Testis (tissue), 3 donors: ENCODE data around the gene KMT5B. TPM values are rescaled to one million over a fixed set of nuclear protein-coding genes. Genes with fewer than 3 reads are reported as not detected.

ENCODE experiments used
- DNase-seq: peaks from one replicate; pipeline ENCODE4 v3.0.0-alpha.2; 2019
- H3K27ac ChIP-seq, 2 donors: fragments of 200-600 bp; sonication (generic); one replicate each; pipeline ENCODE4 v1.5.1; 2019
- H3K27me3 ChIP-seq: fragments of 200-600 bp; sonication (generic); one replicate; pipeline ENCODE4 v1.5.1; 2019
- H3K36me3 ChIP-seq: fragments of 200-600 bp; sonication (generic); one replicate; pipeline ENCODE4 v1.5.1; 2017; ENCODE audit warnings: low read depth; ENCODE audit errors: missing control alignments
- H3K4me1 ChIP-seq: fragments of 200-600 bp; sonication (generic); one replicate; pipeline ENCODE4 v1.5.1; 2019
- H3K4me3 ChIP-seq, 2 donors: fragments of 200-600 bp; sonication (generic); one replicate each; pipeline ENCODE4 v1.5.1; 2017 to 2019
- H3K9me3 ChIP-seq: fragments of 200-600 bp; sonication (generic); one replicate; pipeline ENCODE4 v1.5.1; 2017
- POLR2A ChIP-seq: fragments of 450-650 bp; IDR thresholded peaks from one replicate; pipeline ENCODE4 v1.6.1; 2017; ENCODE audit warnings: antibody characterized with exemption, mild to moderate bottlenecking, moderate library complexity
- WGBS, 2 donors: methylation state at CpG; one replicate each; pipeline ENCODE4 v1.1.5; 2018; 5-methylcytosine and 5-hydroxymethylcytosine counted together
- intact Hi-C: fragments of 100-400 bp; cut with DNase I; formaldehyde crosslinking; loops from one replicate; pipeline ENCODE4 v1.15.1; 2023; ENCODE audit warnings: low total_unique reads
- polyA plus RNA-seq: library from polyadenylated mRNA; stranded (reverse); fragments of 350-450 nt; fragmentation: Illumina TruSeq; extraction: RNeasy Lipid Tissue Mini Kit (QIAGEN cat#74804); gene quantifications from one replicate; pipeline ENCODE4 v1.2.3, GENCODE V29; 2014; ENCODE audit warnings: low read depth, low replicate concordance; ENCODE audit not compliant: insufficient read depth
- total RNA-seq, 2 donors: library from RNA; depleted of rRNA; stranded (reverse); fragments of >200 nt; gene quantifications; one replicate each; pipeline ENCODE4 v1.2.3, GENCODE V29; 2016
- TF ChIP-seq, protein P1 (sequence below), 3 experiments: fragments of 450-650 bp in 2 of 3; fragments of 200-600 bp in 1 of 3; sonication (generic) in 1 of 3; IDR thresholded peaks; one replicate each; pipeline ENCODE4 v1.5.1; 2016 to 2019; ENCODE audit warnings: antibody characterized with exemption in 3 of 3, mild to moderate bottlenecking in 2 of 3, moderate library complexity in 1 of 3

KMT5B gene
- total and polyA plus RNA-seq, 3 donors from 2014 or later, result 42.1 to 56.5 (median 44.1) TPM

DNA sequence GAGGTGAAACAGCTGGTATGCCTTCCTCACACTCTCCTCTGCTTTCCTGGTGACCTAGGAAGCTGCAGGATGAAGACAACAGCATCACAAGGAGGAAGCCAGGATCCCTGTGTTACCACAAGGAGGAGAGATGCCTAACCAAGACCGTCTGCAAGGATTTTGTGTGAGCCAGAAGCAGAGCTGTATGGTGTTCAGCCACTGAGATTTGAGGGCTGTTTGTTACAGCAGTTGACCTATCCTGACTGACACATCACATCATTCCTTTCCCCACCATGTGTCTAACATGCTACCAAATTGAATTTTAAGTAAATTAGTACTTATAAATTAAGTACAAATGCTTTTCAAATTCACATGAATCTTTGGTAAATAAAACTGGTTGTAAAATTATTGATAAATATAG, 83.0 kb downstream of the KMT5B start:
- 81 to 89% methylated on average over 1 of the region's 1 CpG for WGBS, 2 donors

DNA sequence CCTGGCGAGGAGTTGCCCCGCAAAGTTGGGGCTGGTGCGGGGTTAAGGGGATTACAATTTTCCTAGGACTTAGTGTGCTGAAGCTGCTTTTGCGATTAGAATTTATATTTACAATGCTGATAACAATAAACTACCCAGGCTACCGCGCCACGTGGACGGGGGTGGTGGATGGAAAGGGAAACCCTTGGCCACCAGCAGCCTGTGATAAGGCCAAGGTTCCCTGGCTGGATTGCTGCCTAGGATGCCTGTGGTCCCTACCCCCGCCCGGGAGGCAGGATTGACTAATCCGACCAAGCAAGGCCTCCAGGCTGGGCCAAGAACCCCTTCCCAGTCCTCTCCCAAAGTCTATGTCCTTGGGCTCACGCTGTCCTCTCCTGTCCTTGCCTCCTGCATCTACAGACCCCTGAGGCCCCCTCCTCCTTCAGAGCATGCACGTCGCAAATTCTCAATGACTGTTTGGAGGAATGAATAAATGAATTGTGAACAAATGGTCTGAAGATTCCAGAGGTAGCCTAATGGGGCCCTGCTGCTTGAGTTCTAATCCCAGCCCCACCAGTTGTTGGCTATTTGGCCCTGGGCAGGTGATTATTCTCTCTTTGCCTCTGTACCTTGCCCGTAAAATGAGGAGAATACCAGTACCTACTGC, 84.3 kb downstream of the KMT5B start:
- intact Hi-C loops, result no loop called here
- TF ChIP-seq, protein P1, sequence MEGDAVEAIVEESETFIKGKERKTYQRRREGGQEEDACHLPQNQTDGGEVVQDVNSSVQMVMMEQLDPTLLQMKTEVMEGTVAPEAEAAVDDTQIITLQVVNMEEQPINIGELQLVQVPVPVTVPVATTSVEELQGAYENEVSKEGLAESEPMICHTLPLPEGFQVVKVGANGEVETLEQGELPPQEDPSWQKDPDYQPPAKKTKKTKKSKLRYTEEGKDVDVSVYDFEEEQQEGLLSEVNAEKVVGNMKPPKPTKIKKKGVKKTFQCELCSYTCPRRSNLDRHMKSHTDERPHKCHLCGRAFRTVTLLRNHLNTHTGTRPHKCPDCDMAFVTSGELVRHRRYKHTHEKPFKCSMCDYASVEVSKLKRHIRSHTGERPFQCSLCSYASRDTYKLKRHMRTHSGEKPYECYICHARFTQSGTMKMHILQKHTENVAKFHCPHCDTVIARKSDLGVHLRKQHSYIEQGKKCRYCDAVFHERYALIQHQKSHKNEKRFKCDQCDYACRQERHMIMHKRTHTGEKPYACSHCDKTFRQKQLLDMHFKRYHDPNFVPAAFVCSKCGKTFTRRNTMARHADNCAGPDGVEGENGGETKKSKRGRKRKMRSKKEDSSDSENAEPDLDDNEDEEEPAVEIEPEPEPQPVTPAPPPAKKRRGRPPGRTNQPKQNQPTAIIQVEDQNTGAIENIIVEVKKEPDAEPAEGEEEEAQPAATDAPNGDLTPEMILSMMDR (IDR thresholded peaks at IDR 0.05), result no peak
- TF ChIP-seq POLR2A, result no peak
- Histone ChIP-seq H3K27ac (peak overlapping the region; percentile 74 to 85), H3K9me3 (no peaks in the 10 kb centered on the region), H3K4me1 (peaks cover 31% of the 10 kb centered on the region), H3K4me3 (peak overlapping the region; percentile 52 to 63), H3K36me3 (no peaks in the 10 kb centered on the region), H3K27me3 (no peaks in the 10 kb centered on the region)
- peak; percentile 93 for DNase-seq
- WGBS, 2 donors, result 7 to 10% methylated on average over 15 of the region's 15 CpGs

More for the DNA sequence above, 83.0 kb downstream of the KMT5B start:
- DNase-seq, result no peak
- no peaks in the 10 kb centered on the region for H3K9me3 ChIP-seq
- no peaks in the 10 kb centered on the region for H3K27me3 ChIP-seq
- intact Hi-C loops, result no loop called here
- peaks cover 20% of the 10 kb centered on the region for H3K4me1 ChIP-seq
- H3K4me3 ChIP-seq, result no peak overlapping the region
- H3K27ac ChIP-seq, result no peak overlapping the region
- no peak for TF ChIP-seq POLR2A
- TF ChIP-seq, protein P1 (IDR thresholded peaks at IDR 0.05), result no peak
- H3K36me3 ChIP-seq, result no peaks in the 10 kb centered on the region

DNA sequence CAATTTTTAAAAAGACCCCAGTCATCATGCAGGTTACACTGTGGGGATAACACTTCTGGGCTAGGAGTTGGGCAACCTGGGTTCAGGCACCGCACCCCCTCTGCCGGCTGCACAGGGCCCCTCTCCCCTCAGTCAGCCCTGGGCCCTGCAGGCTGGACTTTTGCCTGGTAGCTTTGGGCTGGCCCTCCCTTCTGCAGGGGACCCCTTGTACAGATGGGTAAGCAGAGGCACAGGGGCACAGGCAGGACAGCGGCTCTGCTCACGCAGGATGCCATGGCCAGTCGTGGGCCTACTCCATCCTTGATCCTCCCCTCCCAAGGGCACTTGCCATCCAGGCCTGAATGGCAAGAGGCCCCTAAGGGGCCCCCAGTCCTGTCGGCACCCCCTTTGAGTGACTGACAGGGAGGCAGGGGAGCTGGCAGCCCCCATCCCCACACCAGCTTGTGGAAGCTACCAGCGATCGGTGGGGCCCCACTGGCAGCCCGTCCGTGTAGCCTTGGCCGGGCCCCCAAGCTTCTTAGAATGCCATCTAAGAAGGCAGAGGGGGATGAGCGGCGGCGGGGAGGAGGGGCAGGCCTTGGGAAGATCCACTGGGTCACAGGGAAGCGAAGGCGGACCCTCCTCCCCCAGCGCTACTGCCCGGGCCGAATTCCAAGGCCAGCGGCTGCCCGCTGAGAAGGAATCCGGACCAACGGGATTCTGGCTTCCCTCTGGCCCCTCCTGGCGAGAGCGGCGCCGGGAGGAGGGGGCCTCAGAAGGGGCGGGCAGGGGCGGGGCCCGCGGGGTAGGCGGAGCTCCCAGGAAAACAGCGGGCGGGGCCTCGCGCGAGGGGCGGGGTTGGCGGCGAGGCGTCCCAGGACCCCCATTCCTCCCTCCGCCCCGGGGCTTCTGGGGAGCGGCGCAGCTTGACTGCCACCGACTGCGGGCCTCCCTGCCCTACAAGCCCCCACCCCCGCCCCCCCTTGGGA, 85.1 kb downstream of the KMT5B start:
- H3K9me3 ChIP-seq, result no peaks in the 10 kb centered on the region
- no peaks in the 10 kb centered on the region for H3K27me3 ChIP-seq
- H3K36me3 ChIP-seq, result no peaks in the 10 kb centered on the region
- peak; percentile 77 for DNase-seq
- peak overlapping the region; percentile 52 to 63 for H3K4me3 ChIP-seq
- H3K27ac ChIP-seq, result peak overlapping the region; percentile 74 to 85
- intact Hi-C loops, result no loop called here
- peaks cover 34% of the 10 kb centered on the region for H3K4me1 ChIP-seq
- 18 to 70% methylated on average over 2 to 23 of the region's 48 CpGs for WGBS, 2 donors
- no peak for TF ChIP-seq POLR2A
- TF ChIP-seq, protein P1 (IDR thresholded peaks at IDR 0.05), result no peak

DNA sequence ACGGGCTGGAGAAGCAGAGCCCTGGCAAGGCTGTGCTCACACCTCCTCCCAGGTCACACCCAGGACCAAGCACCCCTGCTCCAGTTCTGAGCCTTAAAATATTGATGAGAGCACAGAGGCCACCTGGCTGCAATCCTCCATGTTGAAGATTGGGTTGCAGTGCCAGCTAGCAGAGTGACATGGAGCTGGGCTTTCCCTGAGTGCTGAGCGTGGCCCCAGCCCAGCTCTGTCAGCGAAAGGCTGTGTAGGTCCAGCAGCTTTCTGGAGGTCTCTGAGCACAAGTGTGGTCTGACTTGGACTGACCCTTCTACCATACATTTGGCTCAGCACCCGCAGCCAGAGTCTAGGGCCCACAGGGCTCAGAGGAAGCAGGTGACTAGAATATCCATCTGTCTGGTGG, 87.9 kb downstream of the KMT5B start:
- TF ChIP-seq, protein P1 (IDR thresholded peaks at IDR 0.05), result no peak
- no peak for TF ChIP-seq POLR2A
- no peak for DNase-seq
- no peak overlapping the region for H3K27ac ChIP-seq
- no peaks in the 10 kb centered on the region for H3K36me3 ChIP-seq
- intact Hi-C loops, result no loop called here
- H3K4me3 ChIP-seq, result no peak overlapping the region
- 75 to 80% methylated on average over 1 to 4 of the region's 4 CpGs for WGBS, 2 donors
- H3K9me3 ChIP-seq, result no peaks in the 10 kb centered on the region
- no peaks in the 10 kb centered on the region for H3K27me3 ChIP-seq
- H3K4me1 ChIP-seq, result peaks cover 43% of the 10 kb centered on the region
